ENCODE results near the gene NMU.
"Not testable (repeated sequence)": the region's sequence is repeated elsewhere in the genome, so short reads cannot be mapped to it uniquely, and the experiment has no call there.

Gene NMU

DNA sequence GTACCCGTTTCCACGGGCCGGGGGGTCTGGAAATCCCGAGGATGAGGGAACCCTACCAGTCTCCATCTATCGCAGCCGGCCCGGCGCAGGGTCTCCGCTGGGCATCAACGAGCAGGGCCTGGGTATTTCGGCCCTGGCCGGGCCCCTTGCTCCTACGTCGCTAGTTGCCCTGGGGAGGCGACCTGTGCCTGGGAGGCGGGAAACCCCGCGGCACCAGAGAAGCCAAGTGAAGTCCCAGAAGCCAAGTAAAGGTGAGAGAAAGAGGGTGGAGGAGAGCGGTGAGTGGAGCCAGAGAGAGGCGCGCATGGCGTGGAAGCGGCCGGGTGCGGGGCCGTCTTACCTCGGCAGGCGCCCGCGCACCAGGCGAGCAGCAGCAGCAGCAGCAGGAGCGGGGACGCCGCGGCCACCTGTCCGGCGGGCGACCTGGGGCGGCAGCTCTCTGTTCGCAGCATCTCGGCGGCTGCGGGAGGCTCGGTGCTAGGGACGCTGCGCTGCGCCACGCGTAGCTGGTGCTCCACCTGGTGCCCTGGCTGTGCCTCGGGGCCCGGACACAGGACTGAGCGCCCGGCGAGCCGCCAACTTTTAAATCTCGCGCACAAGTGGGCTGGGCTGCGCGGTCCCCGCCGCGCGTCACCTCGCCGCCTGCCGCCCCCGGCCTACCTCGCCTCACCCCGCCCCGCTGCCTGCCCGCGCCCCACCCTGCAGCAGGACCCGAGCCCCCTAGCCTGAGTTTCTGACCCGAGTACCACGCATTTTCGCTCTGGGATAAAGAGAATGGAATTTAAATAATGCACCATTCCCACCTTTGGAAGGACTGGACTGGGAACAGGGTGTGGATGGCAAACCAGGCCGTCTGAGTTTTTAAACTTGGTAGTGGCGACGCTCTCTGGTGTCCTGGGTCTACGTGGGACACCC lies at the start of gene NMU:
Gene NMU, minus strand, starts transcription at position 558 of the 915 bp plus-strand sequence. Its CDS starts 106 bp downstream, at position 452.
- DNase-seq = no peak

- no peak for DNase-seq
These were observed 48.2 kb upstream of the NMU start for GRCh38 chr4:55684276-55684675.

DNA sequence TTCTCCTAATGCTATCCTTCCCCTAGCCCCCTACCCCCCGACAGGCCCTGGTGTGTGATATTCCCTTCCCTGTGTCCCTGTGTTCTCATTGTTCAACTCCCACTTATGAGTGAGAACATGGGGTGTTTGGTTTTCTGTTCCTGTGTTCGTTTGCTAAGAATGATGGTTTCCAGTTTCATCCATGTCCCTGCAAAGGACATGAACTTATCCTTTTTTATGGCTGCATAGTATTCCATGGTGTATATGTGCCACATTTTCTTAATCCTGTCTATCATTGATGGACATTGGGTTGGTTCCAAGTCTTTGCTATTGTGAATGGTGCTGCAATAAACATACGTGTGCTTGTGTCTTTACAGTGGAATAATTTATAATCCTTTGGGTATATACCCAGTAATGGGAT lies 46.7 kb upstream of the NMU start:
- DNase-seq = not testable (repeated sequence)

DNA sequence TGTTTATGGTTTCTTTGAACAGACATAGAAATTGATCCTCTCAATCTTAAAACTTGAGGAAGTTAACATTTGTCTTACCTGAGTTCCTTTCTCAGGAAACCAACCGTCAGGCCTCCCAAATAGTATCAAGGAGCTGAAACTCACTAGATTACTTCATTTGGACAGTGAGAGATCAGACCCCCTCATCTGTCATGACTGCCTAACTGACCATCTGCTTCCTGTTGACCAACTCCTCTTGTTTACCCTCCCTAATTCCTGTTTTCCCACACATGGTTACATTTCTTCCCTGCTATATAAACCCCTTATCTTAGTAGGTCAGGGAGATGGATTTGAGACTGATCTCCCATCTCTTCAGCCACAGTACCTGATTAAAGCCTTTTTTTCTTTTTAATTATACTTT lies 46.2 kb upstream of the NMU start:
- DNase-seq = no peak

- no peak for DNase-seq
These were observed 45.3 kb upstream of the NMU start for GRCh38 chr4:55681430-55681829.

- no peak for DNase-seq
These were observed 39.2 kb upstream of the NMU start for GRCh38 chr4:55675196-55675793.

DNA sequence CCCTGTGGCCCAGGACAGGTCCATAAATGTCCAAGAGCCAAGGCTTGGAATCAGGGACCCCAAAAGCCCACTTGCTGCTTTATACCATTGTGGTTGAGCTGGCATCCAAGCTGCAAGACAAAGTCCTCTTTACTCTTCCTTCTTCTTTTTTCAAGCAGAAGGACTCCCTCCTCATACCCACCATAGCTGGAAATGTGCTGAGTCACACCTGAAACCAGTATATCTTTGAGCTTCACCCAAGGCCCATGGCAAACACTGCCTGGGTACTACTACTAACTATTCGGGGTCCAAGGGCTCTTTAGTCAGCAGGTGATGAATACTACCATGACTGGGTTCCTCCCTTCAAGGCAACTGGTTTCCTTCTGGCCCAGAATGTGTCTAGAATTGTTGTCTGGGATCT lies 37.3 kb upstream of the NMU start:
- no peak for DNase-seq

DNA sequence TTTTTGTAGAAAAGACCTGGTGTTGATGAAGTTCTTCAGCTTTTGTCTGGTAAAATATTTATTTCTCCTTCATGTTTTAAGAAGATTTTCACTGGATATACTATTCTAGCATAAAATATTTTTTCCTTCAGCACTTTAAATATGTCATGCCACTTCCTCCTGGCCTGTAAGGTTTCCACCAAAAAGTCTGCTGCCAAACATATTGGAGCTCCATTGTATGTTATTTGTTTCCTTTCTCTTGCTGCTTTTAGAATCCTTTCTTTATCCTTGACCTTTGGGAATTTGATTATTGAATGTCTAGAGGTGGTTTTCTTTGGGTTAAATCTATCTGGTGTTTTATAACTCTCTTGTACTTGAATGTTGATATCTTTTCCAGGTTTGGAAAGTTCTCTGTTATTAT lies 35.6 kb upstream of the NMU start:
- DNase-seq = no peak

GRCh38 chr4:55670695-55671094 lies 34.6 kb upstream of the NMU start:
- no peak for DNase-seq

- no peak for DNase-seq
These were observed 32.4 kb upstream of the NMU start for GRCh38 chr4:55668449-55668848.

- DNase-seq = no peak
These were observed 30.4 kb upstream of the NMU start for GRCh38 chr4:55666535-55666934.

DNA sequence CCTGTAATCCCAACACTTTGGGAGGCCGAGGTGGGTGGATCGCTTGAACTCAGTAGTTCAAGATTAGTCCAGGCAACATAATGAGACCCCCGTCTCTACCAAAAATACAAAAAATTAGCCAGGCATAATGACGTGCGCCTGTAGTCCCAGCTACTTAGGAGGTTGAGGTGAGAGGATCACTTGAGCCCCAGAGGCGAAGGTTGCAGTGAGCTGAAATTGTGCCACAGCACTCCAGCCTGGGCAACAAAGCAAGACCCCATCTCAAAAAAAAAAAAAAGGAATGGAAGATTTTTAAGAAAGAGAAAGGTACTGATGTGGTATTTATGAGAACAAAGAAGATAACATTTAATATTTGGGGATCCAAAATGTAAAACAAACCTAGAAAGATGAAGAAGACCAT lies 27.0 kb upstream of the NMU start:
- DNase-seq = no peak

DNA sequence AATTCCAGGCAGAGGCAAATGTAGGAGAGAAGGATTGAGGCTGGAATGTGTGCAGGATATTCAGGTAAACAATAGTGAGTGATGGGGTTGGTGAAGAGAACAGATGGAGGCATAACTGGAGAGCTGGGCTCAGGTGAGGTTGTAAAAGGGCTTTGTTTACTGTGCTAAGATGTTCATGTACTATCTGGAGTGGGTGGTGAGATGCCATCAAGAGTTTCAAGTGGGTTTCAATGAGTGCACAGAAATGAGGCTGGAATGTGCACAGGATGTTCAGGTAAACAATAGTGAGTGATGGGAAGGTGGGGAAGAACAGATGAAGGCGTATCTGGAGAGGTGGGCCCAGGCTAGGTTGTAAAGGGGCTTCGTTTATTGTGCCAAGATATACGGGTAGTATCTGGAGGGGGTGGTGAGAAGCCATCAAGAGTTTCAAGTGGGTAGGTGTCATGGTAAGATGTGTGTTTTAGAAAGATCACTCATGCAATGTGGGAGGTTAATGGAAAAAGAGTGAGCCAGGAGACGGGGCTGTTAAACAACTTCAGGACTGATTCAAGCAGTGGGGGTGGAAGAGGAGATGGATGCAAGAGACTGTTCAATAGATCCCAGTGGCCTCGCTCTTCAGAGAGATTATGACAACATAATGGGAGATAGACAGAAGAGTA lies 25.4 kb upstream of the NMU start:
- DNase-seq = no peak

DNA sequence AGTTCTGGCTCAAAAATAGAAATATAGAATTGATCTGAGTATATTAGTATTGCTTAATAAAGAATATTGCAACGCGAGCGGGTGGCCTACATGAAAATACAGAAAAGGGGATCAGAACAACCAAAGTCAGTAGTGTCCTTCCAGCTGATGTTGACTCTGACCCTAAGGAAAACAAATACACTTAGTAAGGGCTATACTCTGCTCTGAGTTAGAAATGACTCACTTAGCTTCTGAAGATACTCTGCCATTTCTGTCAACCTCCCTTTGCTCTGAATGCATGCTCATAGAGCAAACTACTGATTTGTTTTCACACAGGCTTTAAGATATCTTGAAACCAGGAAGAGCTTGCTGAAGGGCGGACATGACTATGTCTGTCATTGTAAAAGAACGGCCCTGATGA lies 22.6 kb upstream of the NMU start:
- no peak for DNase-seq

- no peak for DNase-seq
These were observed 18.0 kb upstream of the NMU start for GRCh38 chr4:55654131-55654530.

- DNase-seq = no peak
These were observed 14.4 kb upstream of the NMU start for GRCh38 chr4:55650483-55650882.

- DNase-seq = no peak
These were observed 1.2 kb upstream of the NMU start for GRCh38 chr4:55637272-55637820.

GRCh38 chr4:55636656-55636999 lies 530 bp upstream of the NMU start:
- no peak for DNase-seq

DNA sequence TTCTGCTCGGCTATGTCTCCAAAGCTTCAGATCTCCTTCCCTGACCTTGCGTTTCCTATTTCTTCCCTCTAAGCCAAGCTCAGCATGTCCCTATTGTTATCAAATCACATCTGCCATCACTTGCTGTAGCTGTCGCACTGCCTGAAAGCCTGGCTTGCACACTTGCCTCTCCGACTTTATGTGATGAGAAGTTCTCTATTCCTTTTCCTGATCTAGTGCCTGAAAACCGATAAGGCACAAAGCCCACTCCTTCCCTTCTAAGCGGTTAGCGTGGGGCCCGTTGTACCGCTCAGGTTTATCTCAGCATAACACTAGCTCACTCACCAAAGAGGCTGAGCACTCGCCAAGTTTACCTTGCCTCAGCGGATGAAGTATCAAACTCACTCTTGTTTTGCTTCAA lies 816 bp downstream of the NMU start:
- no peak for DNase-seq

GRCh38 chr4:55634417-55635128 lies 1.5 kb downstream of the NMU start:
- no peak for DNase-seq

DNA sequence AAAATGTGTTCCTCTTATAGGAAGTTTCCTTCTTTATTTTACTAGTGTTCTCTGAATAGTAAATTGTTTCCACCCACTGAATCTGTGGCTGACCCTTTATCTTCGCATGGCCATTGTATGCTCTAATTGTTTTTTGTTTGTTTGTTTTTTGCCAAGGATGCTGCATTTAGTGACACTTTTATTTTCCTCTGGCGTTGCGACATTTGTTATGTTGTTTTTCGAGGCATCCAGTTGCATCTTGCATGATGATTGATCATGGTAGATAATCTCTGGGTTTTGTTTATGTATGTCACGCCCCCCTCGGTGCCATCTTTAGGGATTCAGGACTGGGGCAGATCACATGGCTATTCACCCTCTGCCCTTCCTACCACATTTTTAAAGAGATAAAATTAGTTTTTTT lies 2.2 kb downstream of the NMU start:
- DNase-seq = no peak

- no peak for DNase-seq
These were observed 10.3 kb downstream of the NMU start for GRCh38 chr4:55625835-55626234.

GRCh38 chr4:55624063-55624462 lies 12.0 kb downstream of the NMU start:
- DNase-seq = not testable (repeated sequence)

All from GF-D8 (cell line).